IMR-90 (cell line): Measurements from ENCODE around the gene KCNQ5. TPM values are rescaled to one million over a fixed set of nuclear protein-coding genes. Genes with fewer than 3 reads are reported as not detected.

ENCODE experiments used
- ATAC-seq: fragments of 200-7000 bp; cut with Tn5 transposase; 2 replicates; pipeline ENCODE4 v1.9.1; 2020; ENCODE audit warnings: low read depth, mild to moderate bottlenecking, moderate library complexity
- BruUV-seq: library from RNA; stranded (reverse); fragments of 400-500 nt; replicated peaks from 2 replicates; lab custom pipeline; 2021; lab: Mats Ljungman, UMichigan
- CTCF ChIA-PET: fragments of 300-600 bp; formaldehyde crosslinking; extraction: SDS; loops from one replicate; lab custom pipeline; 2021; ENCODE audit warnings: antibody characterized with exemption; lab: Yijun Ruan, JAX
- POLR2A ChIA-PET: fragments of 300-600 bp; sonication (Branson Sonifier 250); formaldehyde crosslinking; loops from one replicate; lab custom pipeline; 2022; ENCODE audit warnings: antibody characterized with exemption; ENCODE audit not compliant: unreplicated experiment; lab: Charles Lee
- DNase-seq: peaks from one replicate; pipeline ENCODE4 v3.0.0; 2013
- H2AFZ ChIP-seq: replicated peaks from 2 replicates; pipeline ENCODE3; 2013; ENCODE audit warnings: low read length, mild to moderate bottlenecking; ENCODE audit not compliant: poor library complexity
- H2AK5ac ChIP-seq: 2 replicates; pipeline ENCODE4 v1.6.1; 2013; ENCODE audit warnings: low read depth, low read length, inconsistent platforms
- H2AK9ac ChIP-seq: replicated peaks from 2 replicates; pipeline ENCODE3; 2013; ENCODE audit warnings: mild to moderate bottlenecking, low read depth, low read length, moderate library complexity; ENCODE audit not compliant: poor library complexity
- H2BK120ac ChIP-seq: 2 replicates; pipeline ENCODE4 v1.6.1; 2013; ENCODE audit warnings: low read depth, low read length, inconsistent platforms
- H2BK15ac ChIP-seq: 3 replicates; pipeline ENCODE4 v1.6.1; 2013; ENCODE audit warnings: low read depth, low read length, inconsistent platforms
- H2BK20ac ChIP-seq: 2 replicates; pipeline ENCODE4 v1.6.1; 2013; ENCODE audit warnings: low read depth, mild to moderate bottlenecking, inconsistent platforms, low read length, moderate library complexity
- H2BK5ac ChIP-seq: 2 replicates; pipeline ENCODE4 v1.6.1; 2013; ENCODE audit warnings: mild to moderate bottlenecking, low read depth, low read length, inconsistent platforms; ENCODE audit not compliant: poor library complexity, severe bottlenecking
- H3K14ac ChIP-seq: replicated peaks from 2 replicates; pipeline ENCODE4 v1.6.1; 2013; ENCODE audit warnings: low read depth, low read length, inconsistent platforms
- H3K18ac ChIP-seq: 2 replicates; pipeline ENCODE4 v1.6.1; 2013; ENCODE audit warnings: low read depth, low read length, control low read depth
- H3K23ac ChIP-seq: 2 replicates; pipeline ENCODE4 v1.6.1; 2013; ENCODE audit warnings: low read depth, low read length, inconsistent platforms
- H3K27ac ChIP-seq: 2 replicates; pipeline ENCODE4 v1.5.1; 2013; ENCODE audit warnings: mild to moderate bottlenecking, control low read depth, low read length; ENCODE audit not compliant: insufficient read depth
- H3K27me3 ChIP-seq: 2 replicates; pipeline ENCODE4 v1.6.1; 2013; ENCODE audit warnings: low read length; ENCODE audit not compliant: control insufficient read depth, insufficient read depth
- H3K36me3 ChIP-seq: 2 replicates; pipeline ENCODE4 v1.6.1; 2013; ENCODE audit warnings: low read length, mixed read lengths; ENCODE audit not compliant: control insufficient read depth, insufficient read depth
- H3K4ac ChIP-seq: 2 replicates; pipeline ENCODE4 v1.6.1; 2013; ENCODE audit warnings: low read depth, low read length, inconsistent platforms
- H3K4me1 ChIP-seq: 2 replicates; pipeline ENCODE4 v1.6.1; 2013; ENCODE audit warnings: low read length, mixed read lengths; ENCODE audit not compliant: control insufficient read depth, insufficient read depth
- H3K4me2 ChIP-seq: 2 replicates; pipeline ENCODE4 v1.6.1; 2013; ENCODE audit warnings: low read depth, mild to moderate bottlenecking, control low read depth, low read length, moderate library complexity
- H3K4me3 ChIP-seq: 2 replicates; pipeline ENCODE4 v1.5.1; 2013; ENCODE audit warnings: low read depth, mild to moderate bottlenecking, control low read depth, low read length, moderate library complexity; ENCODE audit not compliant: insufficient read depth
- H3K56ac ChIP-seq: 2 replicates; pipeline ENCODE4 v1.6.1; 2013; ENCODE audit warnings: low read length, inconsistent platforms; ENCODE audit not compliant: insufficient read depth; ENCODE audit errors: extremely low read depth
- H3K79me1 ChIP-seq, 2 experiments: 2 replicates each; pipeline ENCODE4 v1.6.1; 2013; ENCODE audit warnings: low read length in 2 of 2, inconsistent platforms in 1 of 2, low read depth in 1 of 2
- H3K9ac ChIP-seq: 2 replicates; pipeline ENCODE4 v1.6.1; 2013; ENCODE audit warnings: low read depth, low read length, control low read depth
- H3K9me1 ChIP-seq: 2 replicates; pipeline ENCODE4 v1.6.1; 2013; ENCODE audit warnings: low read length, inconsistent platforms; ENCODE audit not compliant: insufficient read depth
- H3K9me3 ChIP-seq: 2 replicates; pipeline ENCODE4 v1.6.1; 2013; ENCODE audit warnings: low read length; ENCODE audit not compliant: control insufficient read depth, insufficient read depth
- H4K20me1 ChIP-seq: 2 replicates; pipeline ENCODE4 v1.6.1; 2013; ENCODE audit warnings: low read length, inconsistent platforms; ENCODE audit not compliant: insufficient read depth
- H4K5ac ChIP-seq: 2 replicates; pipeline ENCODE4 v1.6.1; 2013; ENCODE audit warnings: mild to moderate bottlenecking, low read depth, low read length, control low read depth
- H4K8ac ChIP-seq, 2 experiments: 2 replicates each; pipeline ENCODE4 v1.6.1; 2013; ENCODE audit warnings: low read depth in 2 of 2, low read length in 2 of 2, control low read depth in 1 of 2, inconsistent platforms in 1 of 2
- H4K91ac ChIP-seq: 2 replicates; pipeline ENCODE4 v1.6.1; 2013; ENCODE audit warnings: low read depth, low read length, inconsistent platforms; ENCODE audit not compliant: insufficient read depth
- BHLHE40 ChIP-seq: fragments of 150-350 bp; IDR thresholded peaks from 2 replicates; pipeline ENCODE4 v1.6.1; 2016; ENCODE audit warnings: mild to moderate bottlenecking, low read depth, low read length
- CEBPB ChIP-seq: IDR thresholded peaks from 2 replicates; pipeline ENCODE4 v1.6.1; 2012; ENCODE audit warnings: low read depth, low read length, improper control_type of control experiment
- CHD1 ChIP-seq: IDR thresholded peaks from 2 replicates; pipeline ENCODE4 v1.6.1; 2012; ENCODE audit warnings: low read depth, low read length, improper control_type of control experiment
- CTCF ChIP-seq: conservative IDR thresholded peaks from 2 replicates; pipeline ENCODE4 v1.5.1; 2012; ENCODE audit warnings: mild to moderate bottlenecking, low read depth, low read length, improper control_type of control experiment
- ELK1 ChIP-seq: fragments of 150-350 bp; IDR thresholded peaks from 2 replicates; pipeline ENCODE4 v1.6.1; 2016; ENCODE audit warnings: low read depth, mild to moderate bottlenecking, low read length, moderate library complexity, borderline replicate concordance
- FOS ChIP-seq: fragments of 150-350 bp; IDR thresholded peaks from 2 replicates; pipeline ENCODE4 v1.6.1; 2016; ENCODE audit warnings: low read depth, low read length
- MAFK ChIP-seq: IDR thresholded peaks from 2 replicates; pipeline ENCODE4 v1.6.1; 2012; ENCODE audit warnings: low read depth, low read length, improper control_type of control experiment
- MAZ ChIP-seq: IDR thresholded peaks from 2 replicates; pipeline ENCODE4 v1.6.1; 2012; ENCODE audit warnings: low read depth, mild to moderate bottlenecking, low read length, improper control_type of control experiment, moderate library complexity, borderline replicate concordance
- MXI1 ChIP-seq: IDR thresholded peaks from 2 replicates; pipeline ENCODE4 v1.6.1; 2012; ENCODE audit warnings: low read depth, mild to moderate bottlenecking, low read length, moderate library complexity, borderline replicate concordance
- NFE2L2 ChIP-seq: fragments of 150-350 bp; IDR thresholded peaks from 2 replicates; pipeline ENCODE4 v1.6.1; 2016; ENCODE audit warnings: low read depth, mild to moderate bottlenecking, low read length
- POLR2A ChIP-seq: IDR thresholded peaks from 2 replicates; pipeline ENCODE4 v1.6.1; 2012; ENCODE audit warnings: mild to moderate bottlenecking, low read depth, low read length
- RAD21 ChIP-seq: IDR thresholded peaks from 2 replicates; pipeline ENCODE4 v1.6.1; 2012; ENCODE audit warnings: low read length, improper control_type of control experiment
- SMC3 ChIP-seq: fragments of 150-350 bp; IDR thresholded peaks from 2 replicates; pipeline ENCODE4 v1.6.1; 2016; ENCODE audit warnings: low read depth, mild to moderate bottlenecking, antibody characterized with exemption, low read length, moderate library complexity
- WGBS, 2 experiments: methylation state at CpG; one replicate each; pipeline versions ENCODE4 v1.1.5 to v1.1.7; 2013; ENCODE audit warnings: missing lambda C conversion rate in 2 of 2; ENCODE audit not compliant: insufficient read length in 1 of 2; ENCODE audit errors: extremely low coverage in 2 of 2; 5-methylcytosine and 5-hydroxymethylcytosine counted together
- dilution Hi-C: fragments of 300-500 bp; cut with HindIII; formaldehyde crosslinking; loops from one replicate; pipeline ENCODE4 v1.14.3; 2018; ENCODE audit warnings: low sequenced_read_pairs; ENCODE audit not compliant: unreplicated experiment
- in situ Hi-C: fragments of 300-500 bp; cut with MboI; formaldehyde crosslinking; loops from 3 replicates; pipeline ENCODE4 v1.14.3; 2019; ENCODE audit warnings: low sequenced_read_pairs, inconsistent platforms, mixed read lengths
- intact Hi-C: fragments of 100-400 bp; cut with micrococcal nuclease; formaldehyde crosslinking; loops from 2 replicates; pipeline ENCODE4 v1.10.0; 2022
- polyA plus RNA-seq, 3 experiments: library from polyadenylated mRNA; depleted of rRNA; stranded (reverse); fragments of >200 nt; gene quantifications; 2 replicates each; pipeline ENCODE4 v1.2.3, GENCODE V29; 2012; ENCODE audit warnings: low replicate concordance in 1 of 3
- total RNA-seq: library from RNA; depleted of rRNA; stranded (reverse); fragments of >200 nt; gene quantifications from 2 replicates; pipeline ENCODE4 v1.2.3, GENCODE V29; 2012

The KCNQ5 gene
- total and polyA plus RNA-seq, 2 of the 4 experiments (the other 2 are of a cell fraction): 0.75 to 1.3 TPM

- dilution Hi-C loops (no loop called here), intact Hi-C loops (loop anchor here (10.0 kb wide), 1 partner anchor 333 kb away; no protein-coding TSS in a partner anchor)
Measured at GRCh38 chr6:72588155-72588554, 33.7 kb upstream of the KCNQ5 start.

More at GRCh38 chr6:72588155-72588554, 33.7 kb upstream of the KCNQ5 start:
- H3K4ac ChIP-seq: no peak overlapping the region
- no peak overlapping the region for H3K27ac ChIP-seq
- BruUV-seq: no TSS peak
- no peaks in the 10 kb centered on the region for H3K9me1 ChIP-seq
- no peak overlapping the region for H4K91ac ChIP-seq
- no peaks in the 10 kb centered on the region for H3K9me3 ChIP-seq
- no peaks in the 10 kb centered on the region for H3K4me1 ChIP-seq
- POLR2A ChIA-PET: no interaction called here
- no peak overlapping the region for H3K18ac ChIP-seq
- H2AK5ac ChIP-seq: no peak overlapping the region
- no peaks in the 10 kb centered on the region for H4K20me1 ChIP-seq
- no peak overlapping the region for H3K4me3 ChIP-seq
- no peak for DNase-seq
- WGBS, 2 experiments: no CpG with 5 or more reads among the region's 7 CpGs
- no peak overlapping the region for H3K14ac ChIP-seq
- H3K4me2 ChIP-seq: no peak overlapping the region
- no peaks in the 10 kb centered on the region for H3K27me3 ChIP-seq
- no peak overlapping the region for H4K5ac ChIP-seq
- no peak overlapping the region for H3K23ac ChIP-seq
- no peaks in the 10 kb centered on the region for H3K79me1 ChIP-seq
- no peaks in the 10 kb centered on the region for H3K36me3 ChIP-seq
- H3K9ac ChIP-seq: no peak overlapping the region
- no peak overlapping the region for H2BK5ac ChIP-seq
- H4K8ac ChIP-seq: no peak overlapping the region
- no peak overlapping the region for H2BK15ac ChIP-seq
- no peak overlapping the region for H2BK20ac ChIP-seq
- no peak for TF ChIP-seq MAZ
- TF ChIP-seq CEBPB: no peak
- TF ChIP-seq SMC3: no peak
- no peak for TF ChIP-seq NFE2L2
- no peak for TF ChIP-seq MXI1
- no peak for TF ChIP-seq MAFK
- no peak for TF ChIP-seq BHLHE40
- TF ChIP-seq CTCF: no peak
- TF ChIP-seq ELK1: no peak
- no peak for TF ChIP-seq POLR2A
- TF ChIP-seq FOS: no peak
- TF ChIP-seq CHD1: no peak
- no peak for TF ChIP-seq RAD21
- no peak overlapping the region for H2AFZ ChIP-seq
- CTCF ChIA-PET: interaction anchor here (1.5 to 2.0 kb wide), 3 partner anchors 8 to 176 kb away, joined by 5 to 10 read pairs (median 6); no protein-coding TSS in a partner anchor
- H3K56ac ChIP-seq: no peak overlapping the region
- in situ Hi-C loops: loop anchor here (25.0 kb wide), 2 partner anchors 326 to 451 kb away; no protein-coding TSS in a partner anchor
- no peak overlapping the region for H2BK120ac ChIP-seq
- no peak overlapping the region for H2AK9ac ChIP-seq
- ATAC-seq: no peak
